Measurements from ENCODE around the gene TOMT.

TOMT gene

GRCh38 chr11:72105888-72106287, at the start of gene TOMT:
Gene TOMT, plus strand, starts transcription at chr11:72105924. Its CDS starts 28 bp downstream, at chr11:72105952.
- in situ Hi-C loops (cut with MboI; ENCODE audit: low sequenced_read_pairs) = no loop called here

- in situ Hi-C loops (cut with MboI; ENCODE audit: low sequenced_read_pairs) = no loop called here
Observed at GRCh38 chr11:72058416-72059034, 47.2 kb upstream of the TOMT start.

GRCh38 chr11:72061739-72062396, 43.9 kb upstream of the TOMT start:
- in situ Hi-C loops (cut with MboI; ENCODE audit: low sequenced_read_pairs) = no loop called here

- in situ Hi-C loops (cut with MboI; ENCODE audit: low sequenced_read_pairs) = no loop called here
Observed at GRCh38 chr11:72066855-72067254, 38.9 kb upstream of the TOMT start.

- in situ Hi-C loops (cut with MboI; ENCODE audit: low sequenced_read_pairs) = no loop called here
Observed at GRCh38 chr11:72067266-72067665, 38.5 kb upstream of the TOMT start.

GRCh38 chr11:72067676-72068075, 38.0 kb upstream of the TOMT start:
- in situ Hi-C loops (cut with MboI; ENCODE audit: low sequenced_read_pairs) = no loop called here

- in situ Hi-C loops (cut with MboI; ENCODE audit: low sequenced_read_pairs) = no loop called here
Observed at GRCh38 chr11:72069200-72069599, 36.5 kb upstream of the TOMT start.

GRCh38 chr11:72069787-72070251, 35.9 kb upstream of the TOMT start:
- in situ Hi-C loops (cut with MboI; ENCODE audit: low sequenced_read_pairs) = no loop called here

GRCh38 chr11:72070491-72070890, 35.2 kb upstream of the TOMT start:
- in situ Hi-C loops (cut with MboI; ENCODE audit: low sequenced_read_pairs) = no loop called here

- in situ Hi-C loops (cut with MboI; ENCODE audit: low sequenced_read_pairs) = no loop called here
Observed at GRCh38 chr11:72072348-72072747, 33.4 kb upstream of the TOMT start.

- in situ Hi-C loops (cut with MboI; ENCODE audit: low sequenced_read_pairs) = no loop called here
Observed at GRCh38 chr11:72075109-72075508, 30.6 kb upstream of the TOMT start.

- in situ Hi-C loops (cut with MboI; ENCODE audit: low sequenced_read_pairs) = no loop called here
Observed at GRCh38 chr11:72075756-72076155, 30.0 kb upstream of the TOMT start.

- in situ Hi-C loops (cut with MboI; ENCODE audit: low sequenced_read_pairs) = no loop called here
Observed at GRCh38 chr11:72078477-72078876, 27.2 kb upstream of the TOMT start.

- in situ Hi-C loops (cut with MboI; ENCODE audit: low sequenced_read_pairs) = no loop called here
Observed at GRCh38 chr11:72079819-72080325, 25.9 kb upstream of the TOMT start.

- in situ Hi-C loops (cut with MboI; ENCODE audit: low sequenced_read_pairs) = no loop called here
Observed at GRCh38 chr11:72080326-72081183, 25.2 kb upstream of the TOMT start, which contains the start of the genes LRRC51 and NUMA1. Gene LRRC51, plus strand, starts transcription at chr11:72080850. Its CDS starts 8,234 bp downstream, at chr11:72089084. Gene NUMA1, minus strand, starts transcription at chr11:72080542. Its CDS starts 44,599 bp downstream, at chr11:72035943.

- in situ Hi-C loops (cut with MboI; ENCODE audit: low sequenced_read_pairs) = no loop called here
Observed at GRCh38 chr11:72081184-72081644, 24.5 kb upstream of the TOMT start.

- in situ Hi-C loops (cut with MboI; ENCODE audit: low sequenced_read_pairs) = no loop called here
Observed at GRCh38 chr11:72081821-72082453, 23.8 kb upstream of the TOMT start.

- in situ Hi-C loops (cut with MboI; ENCODE audit: low sequenced_read_pairs) = no loop called here
Observed at GRCh38 chr11:72083414-72083813, 22.3 kb upstream of the TOMT start.

- in situ Hi-C loops (cut with MboI; ENCODE audit: low sequenced_read_pairs) = no loop called here
Observed at GRCh38 chr11:72084076-72084475, 21.6 kb upstream of the TOMT start.

- in situ Hi-C loops (cut with MboI; ENCODE audit: low sequenced_read_pairs) = no loop called here
Observed at GRCh38 chr11:72084965-72085364, 20.8 kb upstream of the TOMT start.
